WTC11 (cell line): ENCODE results near the gene SLC11A2.

ENCODE experiments used
- CREM ChIP-seq: sonication (generic); formaldehyde crosslinking; IDR thresholded peaks from 2 replicates; pipeline ENCODE4 v1.8.1; 2022; ENCODE audit warnings: mild to moderate bottlenecking, missing genetic modification reagents, moderate library complexity
- TF ChIP-seq, protein P1 (sequence below): fragments of 200-600 bp; IDR thresholded peaks from 2 replicates; pipeline ENCODE4 v1.8.0; 2022; ENCODE audit warnings: antibody characterized with exemption
- TF ChIP-seq, protein P2 (sequence below): sonication (generic); formaldehyde crosslinking; IDR thresholded peaks from 2 replicates; pipeline ENCODE4 v1.8.1; 2022; ENCODE audit warnings: low read depth, mild to moderate bottlenecking, moderate library complexity, missing genetic modification reagents, borderline replicate concordance
- TF ChIP-seq, protein P3 (sequence below): sonication (generic); formaldehyde crosslinking; IDR thresholded peaks from 2 replicates; pipeline ENCODE4 v1.8.0; 2022; ENCODE audit warnings: mild to moderate bottlenecking, missing genetic modification reagents

DNA sequence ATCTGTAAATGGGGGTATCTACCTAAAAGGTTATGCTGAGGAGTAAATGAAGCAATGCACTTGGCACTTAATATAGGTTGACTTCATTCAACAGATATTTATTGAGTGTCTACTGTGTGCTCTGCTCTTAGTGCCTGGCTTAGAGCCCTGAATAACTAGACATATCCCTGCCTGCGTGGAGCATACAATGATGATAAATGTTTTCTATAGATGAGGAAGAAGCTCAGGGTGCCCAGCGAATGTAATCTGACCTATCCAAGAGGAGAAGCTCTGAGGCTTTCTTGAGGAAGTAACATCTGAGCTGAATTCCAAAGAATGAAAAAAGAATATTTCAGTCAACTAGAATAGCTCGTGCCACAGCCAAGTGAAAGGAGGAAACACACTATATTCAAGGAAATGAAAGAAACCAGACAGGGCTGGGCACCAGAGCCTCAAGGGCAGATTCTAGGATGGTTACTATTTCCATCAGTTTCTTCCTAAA is 91.8 kb downstream of the SLC11A2 start:
- TF ChIP-seq, protein P1, sequence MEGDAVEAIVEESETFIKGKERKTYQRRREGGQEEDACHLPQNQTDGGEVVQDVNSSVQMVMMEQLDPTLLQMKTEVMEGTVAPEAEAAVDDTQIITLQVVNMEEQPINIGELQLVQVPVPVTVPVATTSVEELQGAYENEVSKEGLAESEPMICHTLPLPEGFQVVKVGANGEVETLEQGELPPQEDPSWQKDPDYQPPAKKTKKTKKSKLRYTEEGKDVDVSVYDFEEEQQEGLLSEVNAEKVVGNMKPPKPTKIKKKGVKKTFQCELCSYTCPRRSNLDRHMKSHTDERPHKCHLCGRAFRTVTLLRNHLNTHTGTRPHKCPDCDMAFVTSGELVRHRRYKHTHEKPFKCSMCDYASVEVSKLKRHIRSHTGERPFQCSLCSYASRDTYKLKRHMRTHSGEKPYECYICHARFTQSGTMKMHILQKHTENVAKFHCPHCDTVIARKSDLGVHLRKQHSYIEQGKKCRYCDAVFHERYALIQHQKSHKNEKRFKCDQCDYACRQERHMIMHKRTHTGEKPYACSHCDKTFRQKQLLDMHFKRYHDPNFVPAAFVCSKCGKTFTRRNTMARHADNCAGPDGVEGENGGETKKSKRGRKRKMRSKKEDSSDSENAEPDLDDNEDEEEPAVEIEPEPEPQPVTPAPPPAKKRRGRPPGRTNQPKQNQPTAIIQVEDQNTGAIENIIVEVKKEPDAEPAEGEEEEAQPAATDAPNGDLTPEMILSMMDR: no peak
- TF ChIP-seq, protein P2, sequence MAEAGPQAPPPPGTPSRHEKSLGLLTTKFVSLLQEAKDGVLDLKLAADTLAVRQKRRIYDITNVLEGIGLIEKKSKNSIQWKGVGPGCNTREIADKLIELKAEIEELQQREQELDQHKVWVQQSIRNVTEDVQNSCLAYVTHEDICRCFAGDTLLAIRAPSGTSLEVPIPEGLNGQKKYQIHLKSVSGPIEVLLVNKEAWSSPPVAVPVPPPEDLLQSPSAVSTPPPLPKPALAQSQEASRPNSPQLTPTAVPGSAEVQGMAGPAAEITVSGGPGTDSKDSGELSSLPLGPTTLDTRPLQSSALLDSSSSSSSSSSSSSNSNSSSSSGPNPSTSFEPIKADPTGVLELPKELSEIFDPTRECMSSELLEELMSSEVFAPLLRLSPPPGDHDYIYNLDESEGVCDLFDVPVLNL (CRISPR knock-in tag): no peak
- no peak for TF ChIP-seq CREM
- TF ChIP-seq, protein P3, sequence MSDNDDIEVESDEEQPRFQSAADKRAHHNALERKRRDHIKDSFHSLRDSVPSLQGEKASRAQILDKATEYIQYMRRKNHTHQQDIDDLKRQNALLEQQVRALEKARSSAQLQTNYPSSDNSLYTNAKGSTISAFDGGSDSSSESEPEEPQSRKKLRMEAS (CRISPR knock-in tag): no peak
